Glutamatergic neuron (in vitro differentiated cells): ENCODE data around the gene ITGB6. TPM values are rescaled to one million over a fixed set of nuclear protein-coding genes. Genes with fewer than 3 reads are reported as not detected.

Experiments
- DNase-seq: peaks from one replicate; pipeline ENCODE4 v3.0.0; 2022
- H3K27ac Mint-ChIP-seq: one replicate; pipeline ENCODE4 v1.8.0; 2020; ENCODE audit warnings: mild to moderate bottlenecking, mixed read lengths, inconsistent platforms; ENCODE audit not compliant: unreplicated experiment
- H3K27me3 Mint-ChIP-seq: one replicate; pipeline ENCODE4 v1.8.0; 2020; ENCODE audit warnings: mild to moderate bottlenecking, moderate library complexity, mixed read lengths, inconsistent platforms; ENCODE audit not compliant: unreplicated experiment
- H3K36me3 Mint-ChIP-seq: one replicate; pipeline ENCODE4 v1.8.0; 2020; ENCODE audit warnings: mild to moderate bottlenecking, mixed read lengths, inconsistent platforms; ENCODE audit not compliant: unreplicated experiment
- H3K4me1 Mint-ChIP-seq: one replicate; pipeline ENCODE4 v1.8.0; 2020; ENCODE audit warnings: mild to moderate bottlenecking, low read depth, mixed read lengths, inconsistent platforms; ENCODE audit not compliant: unreplicated experiment
- H3K4me3 Mint-ChIP-seq: one replicate; pipeline ENCODE4 v1.8.0; 2020; ENCODE audit warnings: mild to moderate bottlenecking, mixed read lengths, inconsistent platforms; ENCODE audit not compliant: unreplicated experiment
- H3K9me3 Mint-ChIP-seq: one replicate; pipeline ENCODE4 v1.8.0; 2020; ENCODE audit warnings: mild to moderate bottlenecking, moderate library complexity, mixed read lengths, inconsistent platforms; ENCODE audit not compliant: unreplicated experiment
- CTCF ChIP-seq: fragments of 200-600 bp; sonication (generic); IDR thresholded peaks from one replicate; pipeline ENCODE4 v1.5.0; 2021; ENCODE audit not compliant: partially characterized antibody, unreplicated experiment
- long read RNA-seq: library from polyadenylated mRNA; unstranded; transcript quantifications from one replicate; pipeline ENCODE4 v2.0.0, GENCODE V29; 2020; ENCODE audit not compliant: unreplicated experiment
- total RNA-seq: library from RNA; stranded (reverse); fragmentation: NEBNext Ultra II Directional; extraction: Animal tissue kit (Norgen Biotek cat#: 25700); gene quantifications from one replicate; pipeline ENCODE4 v1.2.1, GENCODE V29; 2021; ENCODE audit not compliant: unreplicated experiment

ITGB6 gene
- not detected for total RNA-seq
- long read RNA-seq, result 0 reads

GRCh38 chr2:160199683-160200389, at the start of gene ITGB6:
Gene ITGB6 (minus strand): TSS chr2:160200272. CDS start chr2:160200063, 209 bp downstream.
- Mint-ChIP-seq H3K9me3 (peaks cover 3% of the 10 kb centered on the region), H3K4me1 (no peaks in the 10 kb centered on the region), H3K27ac (no peak within 1 kb of the TSS), H3K27me3 (peaks cover 1% of the 10 kb centered on the region), H3K36me3 (no peaks in the 10 kb centered on the region), H3K4me3 (no peak within 1 kb of the TSS)
- TF ChIP-seq CTCF, result no peak
- DNase-seq, result no peak

- Mint-ChIP-seq H3K27ac (peak overlapping the region; percentile 80), H3K4me1 (peaks cover 57% of the 10 kb centered on the region), H3K27me3 (peaks cover 5% of the 10 kb centered on the region), H3K9me3 (peaks cover 10% of the 10 kb centered on the region), H3K36me3 (peaks cover 5% of the 10 kb centered on the region), H3K4me3 (peak overlapping the region; percentile 39)
- DNase-seq, result no peak
- no peak for TF ChIP-seq CTCF
Measured at GRCh38 chr2:160247296-160248035, 47.4 kb upstream of the ITGB6 start.

GRCh38 chr2:160246356-160246755, 46.3 kb upstream of the ITGB6 start:
- no peak for TF ChIP-seq CTCF
- Mint-ChIP-seq H3K9me3 (peaks cover 10% of the 10 kb centered on the region), H3K4me1 (peaks cover 66% of the 10 kb centered on the region), H3K36me3 (peaks cover 5% of the 10 kb centered on the region), H3K27ac (no peak overlapping the region), H3K27me3 (peaks cover 5% of the 10 kb centered on the region), H3K4me3 (no peak overlapping the region)
- DNase-seq, result no peak

GRCh38 chr2:160245614-160246155, 45.6 kb upstream of the ITGB6 start:
- H3K4me1 Mint-ChIP-seq, result peaks cover 72% of the 10 kb centered on the region
- H3K9me3 Mint-ChIP-seq, result peaks cover 10% of the 10 kb centered on the region
- H3K27me3 Mint-ChIP-seq, result peaks cover 5% of the 10 kb centered on the region
- H3K27ac Mint-ChIP-seq, result peak overlapping the region; percentile 88
- H3K36me3 Mint-ChIP-seq, result peaks cover 5% of the 10 kb centered on the region
- DNase-seq, result no peak
- TF ChIP-seq CTCF, result no peak
- H3K4me3 Mint-ChIP-seq, result peak overlapping the region; percentile 1
